Upper lobe of left lung (tissue), 6 donors: ENCODE data around the gene FTHL17. TPM values are rescaled to one million over a fixed set of nuclear protein-coding genes. Genes with fewer than 3 reads are reported as not detected.
A peak's percentile ranks its signal among the peaks of the same experiment; 100 is the strongest.

ENCODE experiments used
- ATAC-seq, 2 donors: fragments of 200-7000 bp; cut with Tn5 transposase; one replicate each; pipeline ENCODE4 v1.9.1; 2022; ENCODE audit warnings: mild to moderate bottlenecking in 2 of 2, moderate library complexity in 2 of 2; ENCODE audit not compliant: low FRiP score in 2 of 2
- DNase-seq, 2 donors: peaks; one replicate each; pipeline ENCODE4 v3.0.0-alpha.2; 2019 to 2020
- H3K27ac ChIP-seq, 4 donors: fragments of 200-600 bp; sonication (generic); one replicate each; pipeline ENCODE4 v1.5.1; 2016 to 2019
- H3K27me3 ChIP-seq, 4 donors: fragments of 200-600 bp; sonication (generic); one replicate each; pipeline ENCODE4 v1.5.1; 2017 to 2019
- H3K36me3 ChIP-seq, 4 donors: fragments of 200-600 bp; sonication (generic); one replicate each; pipeline ENCODE4 v1.5.1; 2016 to 2019
- H3K4me1 ChIP-seq, 4 donors: fragments of 200-600 bp; sonication (generic); one replicate each; pipeline ENCODE4 v1.5.1; 2018 to 2019
- H3K4me3 ChIP-seq, 4 donors: fragments of 200-600 bp; sonication (generic); one replicate each; pipeline ENCODE4 v1.5.1; 2017 to 2019; ENCODE audit warnings: mild to moderate bottlenecking in 2 of 4, moderate library complexity in 1 of 4
- H3K9me3 ChIP-seq, 4 donors: fragments of 200-600 bp; sonication (generic); one replicate each; pipeline ENCODE4 v1.5.1; 2018 to 2019
- CTCF ChIP-seq, 6 experiments: fragments of 450-650 bp in 4 of 6; fragments of 200-600 bp in 2 of 6; sonication (generic) in 2 of 6; IDR thresholded peaks; one replicate each; pipeline ENCODE4 v1.5.1; 2016 to 2019; ENCODE audit warnings: antibody characterized with exemption in 6 of 6
- EP300 ChIP-seq, 4 donors: sonication (generic); formaldehyde crosslinking; IDR thresholded peaks; one replicate each; pipeline ENCODE4 v1.5.1; 2017; ENCODE audit warnings: antibody characterized with exemption in 4 of 4, control low read depth in 2 of 4
- POLR2A ChIP-seq, 4 donors: fragments of 450-650 bp; IDR thresholded peaks; one replicate each; pipeline ENCODE4 v1.5.1; 2016 to 2017; ENCODE audit warnings: antibody characterized with exemption in 4 of 4, mild to moderate bottlenecking in 2 of 4
- POLR2AphosphoS5 ChIP-seq, 2 donors: sonication (generic); formaldehyde crosslinking; IDR thresholded peaks; one replicate each; pipeline ENCODE4 v1.5.1; 2017; ENCODE audit warnings: antibody characterized with exemption in 2 of 2
- WGBS, 2 donors: methylation state at CpG; one replicate each; pipeline ENCODE4 v1.1.5; 2017 to 2018; 5-methylcytosine and 5-hydroxymethylcytosine counted together
- total RNA-seq, 6 donors: library from RNA; depleted of rRNA in 4 of 6; stranded (reverse); fragments of >200 nt in 4 of 6; gene quantifications; one replicate each; pipeline versions ENCODE4 v1.1.0 to v1.2.1, GENCODE V29; 2016 to 2021
- donor health status: DM: no; HTN: no; CAD: no; lungs with moderate emphysema.
- donor health status: DM: no; HTN: yes; CAD: no; lungs with severe emphysema.

The FTHL17 gene
- total RNA-seq, 6 donors from 2014 or later: not detected

- Histone ChIP-seq H3K27me3 (no peaks in the 10 kb centered on the region), H3K36me3 (no peaks in the 10 kb centered on the region), H3K27ac (no peak overlapping the region), H3K4me1 (no peaks in the 10 kb centered on the region), H3K9me3 (no peaks in the 10 kb centered on the region), H3K4me3 (no peak overlapping the region)
- TF ChIP-seq EP300 (IDR thresholded peaks at IDR 0.05): no peak
- no peak for TF ChIP-seq POLR2AphosphoS5 (IDR thresholded peaks at IDR 0.05)
- no peak for ATAC-seq
- 45 to 74% methylated on average over 3 of the region's 3 CpGs for WGBS, 2 donors
- DNase-seq: no peak
Observed at GRCh38 chrX:31061091-31061490, 10.8 kb downstream of the FTHL17 start.

GRCh38 chrX:31060016-31060415 lies 11.8 kb downstream of the FTHL17 start:
- ATAC-seq (no peak), DNase-seq (no peak)
- H3K4me1 ChIP-seq: no peaks in the 10 kb centered on the region
- 29 to 50% methylated on average over 3 to 4 of the region's 4 CpGs for WGBS, 2 donors
- no peak overlapping the region for H3K27ac ChIP-seq
- TF ChIP-seq CTCF (IDR thresholded peaks at IDR 0.05) (no peak), POLR2AphosphoS5 (IDR thresholded peaks at IDR 0.05) (no peak), EP300 (IDR thresholded peaks at IDR 0.05) (no peak), POLR2A (IDR thresholded peaks at IDR 0.05) (no peak)
- no peaks in the 10 kb centered on the region for H3K36me3 ChIP-seq
- no peaks in the 10 kb centered on the region for H3K27me3 ChIP-seq
- no peaks in the 10 kb centered on the region for H3K9me3 ChIP-seq
- H3K4me3 ChIP-seq: no peak overlapping the region

- TF ChIP-seq CTCF (IDR thresholded peaks at IDR 0.05) (no peak), POLR2AphosphoS5 (IDR thresholded peaks at IDR 0.05) (no peak)
- Histone ChIP-seq H3K4me3 (no peak overlapping the region), H3K27me3 (no peaks in the 10 kb centered on the region), H3K27ac (no peak overlapping the region), H3K9me3 (no peaks in the 10 kb centered on the region), H3K36me3 (no peaks in the 10 kb centered on the region), H3K4me1 (no peaks in the 10 kb centered on the region)
- 65 to 83% methylated on average over 5 to 7 of the region's 7 CpGs for WGBS, 2 donors
- peak in 1 of 2 donors; percentile 33 for DNase-seq
- ATAC-seq: peak in 1 of 2 donors; percentile 11
Observed at GRCh38 chrX:31058284-31058683, 13.6 kb downstream of the FTHL17 start.

- 65 to 69% methylated on average over 4 of the region's 4 CpGs for WGBS, 2 donors
- no peak for TF ChIP-seq POLR2A (IDR thresholded peaks at IDR 0.05)
- TF ChIP-seq CTCF (IDR thresholded peaks at IDR 0.05): no peak
- no peak for TF ChIP-seq POLR2AphosphoS5 (IDR thresholded peaks at IDR 0.05)
- DNase-seq: no peak
- Histone ChIP-seq H3K36me3 (no peaks in the 10 kb centered on the region), H3K4me1 (no peaks in the 10 kb centered on the region), H3K9me3 (no peaks in the 10 kb centered on the region), H3K4me3 (no peak overlapping the region), H3K27me3 (no peaks in the 10 kb centered on the region), H3K27ac (no peak overlapping the region)
- ATAC-seq: no peak
Observed at GRCh38 chrX:31057691-31058090, 14.2 kb downstream of the FTHL17 start.

- H3K4me3 ChIP-seq: no peak overlapping the region
- DNase-seq: no peak
- H3K4me1 ChIP-seq: no peaks in the 10 kb centered on the region
- no peak overlapping the region for H3K27ac ChIP-seq
- ATAC-seq: no peak
- no peaks in the 10 kb centered on the region for H3K9me3 ChIP-seq
- H3K27me3 ChIP-seq: no peaks in the 10 kb centered on the region
- WGBS, 2 donors: 57 to 77% methylated on average over 3 of the region's 3 CpGs
- TF ChIP-seq CTCF (IDR thresholded peaks at IDR 0.05): no peak
- TF ChIP-seq POLR2A (IDR thresholded peaks at IDR 0.05): no peak
- TF ChIP-seq POLR2AphosphoS5 (IDR thresholded peaks at IDR 0.05): no peak
- TF ChIP-seq EP300 (IDR thresholded peaks at IDR 0.05): no peak
- H3K36me3 ChIP-seq: no peaks in the 10 kb centered on the region
Observed at GRCh38 chrX:31057291-31057690, 14.6 kb downstream of the FTHL17 start.
